PC-9 (cell line): ENCODE data around the gene DENND1A. TPM values are rescaled to one million over a fixed set of nuclear protein-coding genes. Genes with fewer than 3 reads are reported as not detected.

Experiments
- BruUV-seq: library from RNA; stranded (reverse); fragments of 400-500 nt; replicated peaks from 2 replicates; lab custom pipeline; 2021; lab: Mats Ljungman, UMichigan
- CTCF ChIA-PET: fragments of 300-600 bp; sonication (Branson Sonifier 250); formaldehyde crosslinking; loops from one replicate; lab custom pipeline; 2022; ENCODE audit warnings: antibody characterized with exemption; lab: Charles Lee
- POLR2A ChIA-PET: fragments of 300-600 bp; sonication (Branson Sonifier 250); formaldehyde crosslinking; loops from one replicate; lab custom pipeline; 2022; ENCODE audit warnings: antibody characterized with exemption; ENCODE audit not compliant: unreplicated experiment; lab: Charles Lee
- DNase-seq, 2 experiments: peaks; one replicate each; pipeline versions ENCODE4 v3.0.0 to v3.0.0-alpha.2; 2015 to 2022; ENCODE audit warnings: mixed read lengths in 1 of 2
- H2AFZ ChIP-seq: fragments of 200-600 bp; sonication (generic); 2 replicates; pipeline ENCODE4 v1.8.1; 2017; ENCODE audit warnings: antibody characterized with exemption
- H3F3A ChIP-seq: fragments of 200-600 bp; sonication (generic); 2 replicates; pipeline ENCODE4 v1.8.1; 2017; ENCODE audit warnings: antibody characterized with exemption, mild to moderate bottlenecking, low read depth; ENCODE audit not compliant: insufficient read depth
- H3K27ac ChIP-seq: fragments of 200-600 bp; sonication (generic); 2 replicates; pipeline ENCODE4 v1.6.1; 2016; ENCODE audit warnings: mixed run types
- H3K27me3 ChIP-seq: fragments of 200-600 bp; sonication (generic); 2 replicates; pipeline ENCODE4 v1.6.1; 2016; ENCODE audit warnings: low read depth, mixed run types; ENCODE audit not compliant: insufficient read depth
- H3K36me3 ChIP-seq: fragments of 200-600 bp; sonication (generic); 2 replicates; pipeline ENCODE4 v1.6.1; 2016; ENCODE audit warnings: low read depth, mixed run types
- H3K4me1 ChIP-seq: fragments of 200-600 bp; sonication (generic); replicated peaks from 2 replicates; pipeline ENCODE4 v1.6.1; 2016; ENCODE audit warnings: mixed run types; ENCODE audit not compliant: insufficient read depth
- H3K4me2 ChIP-seq: fragments of 200-600 bp; sonication (generic); 2 replicates; pipeline ENCODE4 v1.6.1; 2017; ENCODE audit warnings: mixed run types
- H3K4me3 ChIP-seq: fragments of 200-600 bp; sonication (generic); 2 replicates; pipeline ENCODE4 v1.6.1; 2016; ENCODE audit warnings: mixed run types
- H3K79me2 ChIP-seq: fragments of 200-600 bp; sonication (generic); 2 replicates; pipeline ENCODE4 v1.6.1; 2017; ENCODE audit warnings: low read depth, mixed run types
- H3K9me2 ChIP-seq: fragments of 200-600 bp; sonication (generic); 2 replicates; pipeline ENCODE4 v1.8.1; 2017; ENCODE audit warnings: mild to moderate bottlenecking; ENCODE audit not compliant: insufficient read depth
- H3K9me3 ChIP-seq: fragments of 200-600 bp; sonication (generic); 2 replicates; pipeline ENCODE4 v1.8.1; 2016; ENCODE audit warnings: low read depth; ENCODE audit not compliant: insufficient read depth
- H4K20me1 ChIP-seq: fragments of 200-600 bp; sonication (generic); 2 replicates; pipeline ENCODE4 v1.8.1; 2017; ENCODE audit not compliant: insufficient read depth
- CTCF ChIP-seq: fragments of 200-600 bp; sonication (generic); conservative IDR thresholded peaks from 2 replicates; pipeline ENCODE4 v1.6.1; 2017; ENCODE audit warnings: mixed run types, antibody characterized with exemption, mild to moderate bottlenecking, moderate library complexity
- EZH2 ChIP-seq: fragments of 200-600 bp; sonication (generic); IDR thresholded peaks from 2 replicates; pipeline ENCODE4 v1.8.0; 2017; ENCODE audit warnings: antibody characterized with exemption, low read depth
- intact Hi-C: fragments of 100-400 bp; cut with micrococcal nuclease; formaldehyde crosslinking; loops from one replicate; pipeline ENCODE4 v1.10.0; 2022; ENCODE audit not compliant: unreplicated experiment
- total RNA-seq: library from RNA; stranded (reverse); gene quantifications from 2 replicates; pipeline ENCODE4 v1.2.3, GENCODE V29; 2021

DENND1A gene
- total RNA-seq, 1 experiment from 2014 or later, result 37.7 TPM

- Histone ChIP-seq H3K9me2 (no peaks in the 10 kb centered on the region), H2AFZ (no peak overlapping the region), H3K9me3 (no peaks in the 10 kb centered on the region), H3F3A (no peaks in the 10 kb centered on the region), H3K4me2 (no peak overlapping the region), H4K20me1 (no peaks in the 10 kb centered on the region), H3K27me3 (no peaks in the 10 kb centered on the region), H3K4me3 (no peak overlapping the region), H3K36me3 (no peaks in the 10 kb centered on the region), H3K27ac (no peak overlapping the region), H3K79me2 (no peaks in the 10 kb centered on the region), H3K4me1 (no peaks in the 10 kb centered on the region)
- intact Hi-C loops, result no loop called here
- no peak for DNase-seq
- no peak for TF ChIP-seq CTCF
- no peak for TF ChIP-seq EZH2
- POLR2A ChIA-PET, result no interaction called here
- BruUV-seq, result no TSS peak
- CTCF ChIA-PET, result no interaction called here
These were observed 360.9 kb downstream of the DENND1A start for GRCh38 chr9:123568691-123569688.

- Histone ChIP-seq H3K4me3 (no peak overlapping the region), H3K27ac (no peak overlapping the region), H3K79me2 (no peaks in the 10 kb centered on the region), H3K9me3 (no peaks in the 10 kb centered on the region), H3K4me1 (no peaks in the 10 kb centered on the region), H4K20me1 (no peaks in the 10 kb centered on the region), H2AFZ (no peak overlapping the region), H3K9me2 (no peaks in the 10 kb centered on the region), H3K27me3 (no peaks in the 10 kb centered on the region), H3K36me3 (no peaks in the 10 kb centered on the region), H3K4me2 (no peak overlapping the region), H3F3A (no peaks in the 10 kb centered on the region)
- BruUV-seq, result no TSS peak
- POLR2A ChIA-PET, result no interaction called here
- CTCF ChIA-PET, result no interaction called here
- TF ChIP-seq EZH2, result no peak
- TF ChIP-seq CTCF, result no peak
- no peak for DNase-seq
- intact Hi-C loops, result no loop called here
These were observed 362.9 kb downstream of the DENND1A start for GRCh38 chr9:123567013-123567412.

GRCh38 chr9:123564652-123565051 lies 365.3 kb downstream of the DENND1A start:
- H3K4me2 ChIP-seq, result no peak overlapping the region
- no peaks in the 10 kb centered on the region for H3K9me2 ChIP-seq
- no peaks in the 10 kb centered on the region for H3K79me2 ChIP-seq
- no peaks in the 10 kb centered on the region for H3K9me3 ChIP-seq
- H3K4me3 ChIP-seq, result no peak overlapping the region
- H3F3A ChIP-seq, result no peaks in the 10 kb centered on the region
- ChIA-PET CTCF (no interaction called here), POLR2A (no interaction called here)
- no peak overlapping the region for H2AFZ ChIP-seq
- no peaks in the 10 kb centered on the region for H3K27me3 ChIP-seq
- no peak for DNase-seq
- no peak overlapping the region for H3K27ac ChIP-seq
- H3K4me1 ChIP-seq, result no peaks in the 10 kb centered on the region
- no TSS peak for BruUV-seq
- H4K20me1 ChIP-seq, result no peaks in the 10 kb centered on the region
- TF ChIP-seq CTCF, result no peak
- no peak for TF ChIP-seq EZH2
- intact Hi-C loops, result no loop called here
- H3K36me3 ChIP-seq, result no peaks in the 10 kb centered on the region
